Skin of body (tissue), 2 donors: Measurements from ENCODE around the gene WNT5A. TPM values are rescaled to one million over a fixed set of nuclear protein-coding genes. Genes with fewer than 3 reads are reported as not detected.
"Not testable (repeated sequence)": the region's sequence is repeated elsewhere in the genome, so short reads cannot be mapped to it uniquely, and the experiment has no call there.

Source experiments
- DNase-seq: peaks from one replicate; lab custom pipeline; 2025; lab: John Stamatoyannopoulos, UW
- total RNA-seq: library from RNA; depleted of rRNA; stranded (reverse); fragments of >200 nt; gene quantifications from one replicate; pipeline ENCODE4 v1.2.3, GENCODE V29; 2014

Gene WNT5A
- total RNA-seq, 1 donor from 2014 or later: 28.8 TPM

DNA sequence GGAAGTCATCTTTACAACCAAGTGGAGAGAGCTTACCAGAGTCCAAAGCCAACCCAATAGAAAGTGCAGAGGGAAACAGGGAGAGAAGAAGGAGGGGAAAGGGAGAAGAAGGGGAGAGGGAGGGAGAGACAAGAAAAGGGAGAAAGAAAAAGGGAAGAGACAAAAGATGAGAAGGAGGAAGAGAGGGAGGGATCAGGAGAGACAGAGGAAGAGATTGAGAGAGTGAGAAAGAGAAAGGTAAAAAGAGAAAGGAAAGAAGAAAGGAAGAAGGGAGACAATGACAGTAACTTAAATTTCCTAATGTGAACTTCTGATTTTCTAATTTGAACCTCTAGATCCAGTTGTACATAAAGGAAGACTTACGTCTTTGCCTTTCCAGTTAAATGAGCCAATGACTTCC is 20.7 kb upstream of the WNT5A start:
- no peak for DNase-seq

- DNase-seq: no peak
These were observed 18.7 kb upstream of the WNT5A start for GRCh38 chr3:55505776-55506175.

GRCh38 chr3:55505102-55505501 is 18.0 kb upstream of the WNT5A start:
- not testable (repeated sequence) for DNase-seq

- no peak for DNase-seq
These were observed 14.8 kb upstream of the WNT5A start for GRCh38 chr3:55501905-55502304.

- DNase-seq: no peak
These were observed 13.6 kb upstream of the WNT5A start for GRCh38 chr3:55500555-55501330.

DNA sequence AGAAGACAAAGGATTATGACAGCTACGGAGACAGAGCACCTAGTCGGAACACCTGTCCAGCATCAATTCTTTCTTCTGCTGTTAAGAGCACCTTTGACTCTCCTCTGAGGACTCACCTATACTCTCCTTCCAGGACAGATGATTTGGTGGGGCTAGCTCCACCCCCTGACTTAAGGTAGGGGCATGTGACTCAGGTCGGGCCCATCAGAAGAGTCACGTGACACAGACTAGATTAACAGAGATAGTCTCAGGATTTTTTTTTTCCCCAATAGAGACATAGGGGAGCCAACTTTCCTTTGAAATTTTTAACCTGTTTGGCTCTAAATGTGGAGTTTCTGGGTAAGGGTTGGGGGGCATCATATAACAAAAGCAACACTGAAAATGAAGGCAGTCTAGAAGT is 11.4 kb upstream of the WNT5A start:
- no peak for DNase-seq

GRCh38 chr3:55497250-55497649 is 10.1 kb upstream of the WNT5A start:
- DNase-seq: no peak

DNA sequence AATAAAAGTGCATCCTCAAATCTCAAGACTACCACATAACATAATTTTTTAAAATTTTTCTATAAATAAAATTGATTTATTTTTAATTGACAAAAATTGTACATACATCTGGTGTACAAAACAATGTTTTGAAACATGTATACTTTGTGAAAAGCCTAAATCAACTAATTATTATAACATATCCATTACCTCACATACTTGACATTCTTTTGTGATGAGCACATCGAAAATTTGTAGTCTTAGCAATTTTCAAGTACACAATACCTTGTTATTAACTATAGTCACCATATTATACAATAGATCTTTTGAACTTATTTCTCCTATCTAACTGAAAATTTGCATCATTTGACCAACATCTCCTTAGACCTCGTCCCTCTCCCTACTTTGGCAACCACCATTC is 7.9 kb upstream of the WNT5A start:
- no peak for DNase-seq

DNA sequence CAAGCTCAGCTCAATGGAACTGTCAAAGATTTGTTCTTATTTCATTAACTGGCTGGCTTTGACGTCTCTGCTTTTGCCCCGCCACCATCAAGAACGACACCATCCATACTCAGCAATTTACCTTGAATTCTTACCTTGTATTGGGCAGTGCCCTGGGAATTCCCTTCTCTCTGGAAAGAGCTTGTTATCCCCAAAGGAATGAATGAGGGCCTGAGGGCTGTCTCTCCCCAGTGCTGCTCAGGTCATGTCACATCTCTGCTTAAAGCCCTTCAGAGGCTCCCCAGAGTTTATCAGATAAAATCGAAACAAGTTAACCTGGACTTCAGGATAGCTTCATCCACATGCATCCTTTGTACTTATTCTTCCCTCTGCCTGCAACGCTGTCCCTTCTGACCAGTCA is 5.9 kb upstream of the WNT5A start:
- DNase-seq: no peak

GRCh38 chr3:55491296-55491816 is 4.2 kb upstream of the WNT5A start:
- peak; percentile 64 for DNase-seq

GRCh38 chr3:55490276-55490913 is 3.3 kb upstream of the WNT5A start:
- no peak for DNase-seq

- no peak for DNase-seq
These were observed 2.7 kb upstream of the WNT5A start for GRCh38 chr3:55489798-55490132.

DNA sequence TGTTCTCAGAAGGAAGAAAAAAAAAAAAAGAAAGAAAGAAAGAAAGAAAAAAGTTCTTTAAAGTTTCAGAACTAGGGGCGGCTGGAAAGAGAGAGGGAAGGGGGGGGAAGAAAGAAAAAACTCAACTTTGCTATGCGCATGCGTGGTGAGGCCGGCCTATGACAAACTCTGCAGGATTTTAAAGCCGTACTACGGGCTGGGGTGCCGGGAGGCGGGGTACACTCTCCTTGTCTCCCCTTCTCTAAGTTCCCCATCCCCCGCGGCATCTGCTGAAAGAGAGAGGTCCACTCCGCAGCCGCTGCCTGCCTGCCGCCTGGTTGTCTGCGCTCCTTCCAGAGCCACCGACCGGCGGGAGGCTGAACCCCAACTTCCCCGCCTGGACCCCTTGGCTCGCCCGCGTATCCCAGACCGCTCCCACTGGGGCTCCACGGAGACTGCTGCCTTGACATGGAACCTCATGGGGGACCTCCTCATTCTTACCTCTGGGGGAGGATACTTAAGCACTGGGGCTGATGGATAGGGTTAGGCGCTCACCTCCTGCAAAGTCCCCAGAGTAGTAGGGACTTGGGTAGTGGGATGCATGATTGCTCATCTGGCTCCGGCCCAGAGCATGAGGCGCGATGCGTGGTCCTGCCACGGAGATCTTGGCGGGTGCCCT is 1.4 kb upstream of the WNT5A start:
- DNase-seq: peak; percentile 76

- peak; percentile 39 for DNase-seq
These were observed 505 bp upstream of the WNT5A start for GRCh38 chr3:55487381-55488241.

GRCh38 chr3:55486101-55486856 is 827 bp downstream of the WNT5A start:
- DNase-seq: peak; percentile 54

DNA sequence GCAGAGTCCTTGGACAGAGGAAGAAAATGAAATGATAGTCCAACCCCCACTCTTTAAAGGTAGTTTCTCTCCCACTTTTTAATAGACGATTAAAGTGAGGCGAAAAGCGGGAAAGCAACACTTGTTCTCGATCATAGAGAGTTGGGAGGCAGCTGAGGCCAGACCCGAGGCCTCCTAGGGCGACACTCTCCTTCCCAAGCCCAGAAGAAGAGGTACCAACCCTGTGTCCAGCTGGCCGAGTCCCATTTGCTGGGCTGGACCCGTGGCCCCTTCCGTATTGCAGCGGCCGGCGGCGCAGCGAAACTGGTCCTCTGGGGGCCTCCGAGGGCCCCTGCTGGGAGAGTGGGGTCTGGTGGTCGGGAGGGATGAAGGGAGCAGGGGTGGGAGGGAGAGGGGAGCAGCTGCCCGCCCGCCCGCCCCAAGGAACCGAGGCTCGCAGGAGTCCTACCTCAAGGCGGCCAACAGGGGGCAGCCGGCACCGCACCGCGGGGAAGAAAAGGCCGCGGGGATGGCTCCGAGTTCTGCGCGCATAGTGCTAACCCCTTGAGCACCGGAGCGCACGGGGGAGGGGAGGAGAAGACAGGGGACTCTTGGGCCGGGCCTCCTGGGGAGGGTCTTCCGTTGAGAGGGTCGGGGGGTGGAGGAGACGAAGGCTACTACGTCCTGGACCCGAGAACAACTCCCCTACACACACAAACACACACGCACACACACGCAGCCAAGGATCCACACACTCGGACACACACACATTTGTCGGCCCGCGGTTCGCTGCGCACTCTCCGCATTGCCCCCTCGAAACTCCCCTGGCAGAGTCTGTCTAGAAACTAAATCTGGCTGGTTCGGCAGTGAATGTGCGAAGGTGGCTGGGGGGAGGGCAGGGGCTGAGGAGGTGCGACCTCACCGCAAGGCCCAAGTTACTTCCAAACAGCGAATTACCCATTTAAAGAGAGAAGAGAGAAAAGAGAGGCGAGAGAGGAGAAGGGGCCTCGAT is 2.0 kb downstream of the WNT5A start:
- DNase-seq: peak; percentile 80

DNA sequence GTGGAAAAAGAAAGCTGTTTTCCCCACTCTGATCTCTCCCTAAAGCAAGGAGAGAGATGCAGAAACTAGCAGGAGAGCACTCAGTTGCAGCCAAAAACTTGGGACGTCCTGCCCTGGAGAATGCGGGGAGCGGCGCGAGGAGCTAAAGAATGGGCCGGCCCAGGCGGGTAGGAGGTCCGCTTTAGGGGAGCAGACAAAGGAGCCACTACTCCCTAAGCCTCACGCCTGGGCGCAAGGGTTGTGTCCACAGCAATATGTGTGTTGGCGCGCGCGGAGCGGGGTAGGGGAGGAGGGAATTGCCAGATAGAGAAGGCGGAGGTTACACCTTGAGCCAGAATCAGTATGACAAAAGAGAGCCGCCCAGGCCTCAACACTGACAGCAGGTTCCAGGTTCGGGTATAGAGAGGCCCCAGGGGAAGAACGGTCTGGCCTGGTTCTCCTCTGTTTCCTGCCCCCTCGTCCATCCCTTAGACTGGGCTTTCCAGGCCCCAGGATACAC is 2.9 kb downstream of the WNT5A start:
- no peak for DNase-seq

GRCh38 chr3:55483196-55484095 is 3.7 kb downstream of the WNT5A start:
- no peak for DNase-seq
